GM18498 (cell line): ENCODE results near the gene RIPPLY2.

Experiments
- ATAC-seq: cut with Tn5 transposase; IDR thresholded peaks from one replicate; pipeline ENCODE4 v1.9.1; 2021; ENCODE audit warnings: mild to moderate bottlenecking, moderate library complexity; ENCODE audit not compliant: unreplicated experiment

Gene RIPPLY2

GRCh38 chr6:83859410-83860358 lies 6.5 kb downstream of the RIPPLY2 start, which contains the start of gene CYB5R4:
Gene CYB5R4 (plus strand): TSS chr6:83859689. CDS start chr6:83859783, 94 bp downstream.
- peak; percentile 99 for ATAC-seq

- ATAC-seq: no peak
Observed at GRCh38 chr6:83860359-83860755, 7.2 kb downstream of the RIPPLY2 start.

GRCh38 chr6:83860782-83861495 lies 7.8 kb downstream of the RIPPLY2 start:
- no peak for ATAC-seq

- ATAC-seq: no peak
Observed at GRCh38 chr6:83862776-83863471, 9.8 kb downstream of the RIPPLY2 start.

GRCh38 chr6:83867043-83867442 lies 13.9 kb downstream of the RIPPLY2 start:
- no peak for ATAC-seq

GRCh38 chr6:83867527-83868161 lies 14.5 kb downstream of the RIPPLY2 start:
- no peak for ATAC-seq

GRCh38 chr6:83868639-83869038 lies 15.5 kb downstream of the RIPPLY2 start:
- no peak for ATAC-seq

GRCh38 chr6:83870649-83871048 lies 17.5 kb downstream of the RIPPLY2 start:
- no peak for ATAC-seq

GRCh38 chr6:83872386-83873118 lies 19.4 kb downstream of the RIPPLY2 start:
- peak; percentile 60 for ATAC-seq

GRCh38 chr6:83873869-83874268 lies 20.7 kb downstream of the RIPPLY2 start:
- no peak for ATAC-seq

GRCh38 chr6:83875843-83876242 lies 22.7 kb downstream of the RIPPLY2 start:
- ATAC-seq: no peak

- no peak for ATAC-seq
Observed at GRCh38 chr6:83878902-83879644, 25.9 kb downstream of the RIPPLY2 start.

GRCh38 chr6:83879746-83880145 lies 26.6 kb downstream of the RIPPLY2 start:
- ATAC-seq: no peak

- ATAC-seq: no peak
Observed at GRCh38 chr6:83883240-83883639, 30.1 kb downstream of the RIPPLY2 start.

GRCh38 chr6:83884523-83884922 lies 31.4 kb downstream of the RIPPLY2 start:
- ATAC-seq: peak; percentile 91

- no peak for ATAC-seq
Observed at GRCh38 chr6:83885984-83886383, 32.8 kb downstream of the RIPPLY2 start.

- ATAC-seq: no peak
Observed at GRCh38 chr6:83889621-83890020, 36.5 kb downstream of the RIPPLY2 start.

GRCh38 chr6:83890520-83890919 lies 37.4 kb downstream of the RIPPLY2 start:
- no peak for ATAC-seq

- no peak for ATAC-seq
Observed at GRCh38 chr6:83891586-83891985, 38.4 kb downstream of the RIPPLY2 start.
